ENCODE measurements around the gene MANBA.

DNA sequence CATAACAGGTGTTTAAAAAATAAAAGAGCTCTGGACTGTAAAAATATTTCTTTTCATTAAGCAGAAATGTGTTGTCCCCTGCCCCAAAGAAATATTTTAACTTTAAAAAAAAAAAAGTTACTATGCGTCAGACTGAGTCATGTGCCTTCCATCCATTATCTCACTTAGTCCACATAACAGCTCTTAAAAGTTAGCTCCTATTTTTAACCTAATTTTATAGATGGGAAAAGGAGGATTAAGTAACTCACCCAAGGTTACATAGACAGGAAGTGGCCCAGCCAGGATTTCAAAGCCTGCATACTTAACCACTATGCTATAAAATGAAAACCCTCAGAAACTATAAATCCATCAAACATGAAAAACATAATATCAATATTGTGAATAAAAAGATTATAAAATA is 97.7 kb downstream of the MANBA start:
- no peak for TF ChIP-seq POLR2A (IDR thresholded peaks at IDR 0.05)
- TF ChIP-seq, protein P1, sequence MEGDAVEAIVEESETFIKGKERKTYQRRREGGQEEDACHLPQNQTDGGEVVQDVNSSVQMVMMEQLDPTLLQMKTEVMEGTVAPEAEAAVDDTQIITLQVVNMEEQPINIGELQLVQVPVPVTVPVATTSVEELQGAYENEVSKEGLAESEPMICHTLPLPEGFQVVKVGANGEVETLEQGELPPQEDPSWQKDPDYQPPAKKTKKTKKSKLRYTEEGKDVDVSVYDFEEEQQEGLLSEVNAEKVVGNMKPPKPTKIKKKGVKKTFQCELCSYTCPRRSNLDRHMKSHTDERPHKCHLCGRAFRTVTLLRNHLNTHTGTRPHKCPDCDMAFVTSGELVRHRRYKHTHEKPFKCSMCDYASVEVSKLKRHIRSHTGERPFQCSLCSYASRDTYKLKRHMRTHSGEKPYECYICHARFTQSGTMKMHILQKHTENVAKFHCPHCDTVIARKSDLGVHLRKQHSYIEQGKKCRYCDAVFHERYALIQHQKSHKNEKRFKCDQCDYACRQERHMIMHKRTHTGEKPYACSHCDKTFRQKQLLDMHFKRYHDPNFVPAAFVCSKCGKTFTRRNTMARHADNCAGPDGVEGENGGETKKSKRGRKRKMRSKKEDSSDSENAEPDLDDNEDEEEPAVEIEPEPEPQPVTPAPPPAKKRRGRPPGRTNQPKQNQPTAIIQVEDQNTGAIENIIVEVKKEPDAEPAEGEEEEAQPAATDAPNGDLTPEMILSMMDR (IDR thresholded peaks at IDR 0.05 in 4 of 5, conservative IDR thresholded peaks at IDR 0.05 in 1 of 5): no peak
